ENCODE measurements around the gene PCDHGA6.

Gene PCDHGA6

GRCh38 chr5:141422742-141423291 lies 49.1 kb downstream of the PCDHGA6 start:
- DNase-seq, result no peak

- DNase-seq, result no peak
Measured at GRCh38 chr5:141427783-141428426, 54.2 kb downstream of the PCDHGA6 start.
